GM12801 (cell line): ENCODE results near the gene ASCC3.

Experiments used
- CTCF ChIP-seq: IDR thresholded peaks from one replicate; pipeline ENCODE4 v1.5.1; 2011; ENCODE audit warnings: control low read depth; ENCODE audit not compliant: insufficient read length; ENCODE audit errors: extremely low read depth

Gene ASCC3

GRCh38 chr6:100706491-100706890, 174.6 kb downstream of the ASCC3 start:
- no peak for TF ChIP-seq CTCF

- no peak for TF ChIP-seq CTCF
These were observed 176.2 kb downstream of the ASCC3 start for GRCh38 chr6:100704961-100705360.

- TF ChIP-seq CTCF = no peak
These were observed 179.4 kb downstream of the ASCC3 start for GRCh38 chr6:100701728-100702127.

- no peak for TF ChIP-seq CTCF
These were observed 181.1 kb downstream of the ASCC3 start for GRCh38 chr6:100700009-100700408.

GRCh38 chr6:100695445-100695844, 185.7 kb downstream of the ASCC3 start:
- no peak for TF ChIP-seq CTCF

GRCh38 chr6:100693249-100693927, 187.7 kb downstream of the ASCC3 start:
- no peak for TF ChIP-seq CTCF

- no peak for TF ChIP-seq CTCF
These were observed 189.2 kb downstream of the ASCC3 start for GRCh38 chr6:100691972-100692371.

- TF ChIP-seq CTCF = no peak
These were observed 194.9 kb downstream of the ASCC3 start for GRCh38 chr6:100686216-100686615.
